Iris pigment epithelial cell (primary cell): ENCODE results near the gene MCF2L2.

Source experiments
- DNase-seq: peaks from one replicate; pipeline ENCODE4 v3.0.0-alpha.2; 2011; ENCODE audit warnings: low read depth

Gene MCF2L2

DNA sequence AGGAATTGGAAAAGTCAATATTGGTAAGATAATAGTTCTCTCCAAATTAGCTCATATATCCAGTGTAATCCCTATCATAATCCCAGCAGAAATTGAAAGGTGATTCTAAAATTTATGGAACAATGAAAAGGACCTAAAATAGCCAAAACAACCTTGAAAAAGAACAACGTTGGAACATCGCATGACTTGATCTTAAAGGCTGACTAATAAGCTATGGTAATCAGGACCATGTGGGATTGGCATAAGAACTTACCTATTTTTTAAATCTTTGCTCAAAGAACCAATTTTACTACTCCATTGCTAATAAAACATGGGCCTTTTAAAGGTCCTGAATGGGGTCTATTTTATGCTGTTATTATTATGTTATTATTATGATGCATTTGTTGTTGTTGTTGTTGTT lies 134.5 kb downstream of the MCF2L2 start:
- DNase-seq, result no peak

DNA sequence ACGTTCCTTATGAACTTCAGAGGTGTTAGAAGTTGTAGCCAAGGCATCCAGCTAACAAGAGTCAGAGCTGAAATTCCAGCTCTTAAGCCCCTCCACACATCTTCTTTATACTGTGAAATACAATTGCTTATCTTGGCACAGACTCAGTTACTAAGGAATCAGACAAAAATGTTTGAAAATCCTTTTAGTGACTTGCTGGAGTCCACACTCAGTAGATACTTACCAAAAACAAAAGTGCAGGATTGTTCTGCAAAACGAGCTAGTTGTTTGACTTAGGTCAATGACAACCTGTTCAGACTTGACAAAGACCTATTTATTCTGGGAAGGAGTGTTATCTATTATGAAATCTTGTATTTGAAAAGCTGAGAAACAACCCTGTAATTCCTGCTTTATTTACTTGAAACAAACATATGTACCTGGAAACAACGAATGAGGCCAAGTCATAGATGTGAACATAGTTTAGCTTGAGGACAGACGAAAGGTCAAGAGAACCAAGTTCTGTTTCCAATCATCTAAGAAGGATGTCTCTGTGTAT lies 136.9 kb downstream of the MCF2L2 start:
- peak; percentile 77 for DNase-seq

DNA sequence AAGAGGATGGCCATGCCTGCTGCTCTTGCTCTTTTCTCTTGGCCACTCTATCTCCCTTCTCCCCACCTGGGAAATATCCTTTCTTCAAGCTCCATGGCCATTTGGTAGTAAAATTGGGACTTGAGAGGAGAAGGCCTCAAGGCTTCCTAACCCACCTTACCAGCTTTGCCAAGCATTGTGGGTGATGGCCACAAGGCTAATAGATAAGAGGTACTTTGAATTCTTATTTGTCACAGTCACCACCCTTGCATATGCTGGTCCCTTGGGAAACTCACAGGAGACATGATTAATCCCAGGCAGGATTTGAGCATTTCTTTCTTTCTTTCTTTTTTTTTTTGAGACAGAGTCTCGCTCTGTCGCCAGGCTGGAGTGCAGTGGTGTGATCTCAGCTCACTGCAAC lies 138.2 kb downstream of the MCF2L2 start:
- no peak for DNase-seq

DNA sequence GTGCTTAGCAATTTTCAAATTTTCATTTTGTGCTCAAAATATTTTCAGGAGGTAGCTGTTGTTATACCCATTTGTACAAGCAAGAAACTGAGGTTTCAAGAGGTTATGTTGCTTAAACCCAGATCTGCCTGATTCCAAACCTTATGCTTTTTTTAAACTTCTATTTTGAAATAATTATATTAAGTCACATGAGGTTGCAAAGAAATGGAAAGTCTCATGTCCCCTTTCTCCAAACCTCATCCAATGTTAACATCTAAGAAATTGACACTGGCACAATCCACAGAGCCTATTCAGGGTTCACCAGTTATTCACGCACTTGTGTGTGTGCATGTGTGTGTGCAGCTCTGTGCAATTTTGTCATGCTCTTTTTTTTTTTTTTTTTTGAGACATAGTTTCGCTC lies 140.3 kb downstream of the MCF2L2 start:
- DNase-seq, result no peak

DNA sequence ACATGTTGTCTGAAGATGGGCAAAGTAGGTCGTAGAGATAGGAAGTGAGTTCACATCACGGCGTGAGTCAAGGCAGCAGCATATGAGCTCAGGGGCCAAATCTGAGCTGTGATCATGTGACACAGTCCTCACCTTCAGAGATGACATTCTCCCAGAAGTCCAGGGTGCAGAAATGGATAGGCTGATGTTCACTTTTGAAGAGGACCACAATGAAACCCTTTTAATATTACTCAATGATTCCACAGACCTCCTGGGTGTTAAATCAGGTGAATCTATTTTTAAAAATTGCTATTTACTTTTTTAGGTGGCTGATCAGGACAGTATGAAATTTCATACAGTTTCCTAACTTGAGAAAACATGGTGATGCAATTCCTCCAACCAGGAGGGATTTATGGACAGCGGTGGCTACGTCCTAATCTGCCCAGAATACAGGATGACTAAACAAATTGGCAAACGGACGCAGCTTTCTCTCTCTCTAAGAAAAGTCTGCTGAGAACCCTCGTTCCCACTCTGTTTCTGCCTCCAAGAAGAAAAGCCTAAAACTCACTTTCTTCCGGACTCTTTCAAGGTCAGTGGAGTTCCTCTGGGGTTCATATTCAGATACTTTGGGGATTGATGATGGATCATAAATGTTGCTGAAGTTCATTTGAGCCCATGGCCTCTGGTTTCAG lies 141.0 kb downstream of the MCF2L2 start:
- DNase-seq, result peak; percentile 98

DNA sequence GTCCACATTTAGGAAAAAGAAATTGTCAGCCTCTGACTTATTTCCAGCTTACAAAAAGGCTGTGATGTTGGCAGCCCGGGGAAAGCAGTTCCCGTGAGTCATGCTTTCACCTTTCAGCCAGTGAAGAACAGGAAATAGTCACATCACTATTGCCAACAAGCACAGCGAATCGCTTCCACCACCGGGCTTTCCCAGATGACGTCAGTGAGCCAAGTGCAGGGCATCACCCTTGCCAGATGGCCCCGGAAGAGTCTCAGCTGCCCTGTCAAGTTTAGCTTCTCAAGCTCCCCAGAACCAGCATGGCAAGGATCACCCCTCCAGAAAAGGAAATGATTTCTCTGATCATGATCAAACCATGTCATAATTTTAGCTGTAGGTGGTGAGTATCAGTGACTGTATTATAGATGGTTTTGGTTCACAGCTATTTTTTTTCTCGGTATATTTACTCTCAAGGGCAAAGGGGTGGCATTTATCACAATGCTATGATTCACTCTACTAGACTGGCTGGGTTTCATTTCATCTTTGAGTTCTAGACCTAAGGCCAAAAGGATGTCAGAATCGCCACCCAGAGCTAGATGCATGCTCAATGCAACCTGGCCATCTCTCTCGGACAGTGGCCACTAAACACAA lies 142.5 kb downstream of the MCF2L2 start:
- peak; percentile 99 for DNase-seq

DNA sequence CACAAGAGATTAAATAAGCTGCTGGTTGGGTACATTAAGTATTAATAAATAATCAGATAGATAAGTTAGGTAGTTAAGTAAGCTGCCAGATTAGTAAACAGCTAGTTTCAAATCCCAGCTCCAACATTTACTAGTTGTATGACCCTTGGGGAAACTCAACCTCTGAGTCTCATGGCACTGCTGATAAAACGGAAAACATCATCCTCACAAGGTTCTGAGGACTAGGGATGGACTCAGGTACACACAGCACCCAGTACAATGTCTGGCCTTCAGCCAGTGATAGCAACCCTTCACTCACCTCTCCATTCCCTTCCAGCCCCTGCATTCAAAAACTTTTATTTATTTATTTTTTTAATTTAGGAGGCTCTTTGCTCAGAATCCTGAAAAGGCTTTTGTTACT lies 143.1 kb downstream of the MCF2L2 start:
- no peak for DNase-seq

DNA sequence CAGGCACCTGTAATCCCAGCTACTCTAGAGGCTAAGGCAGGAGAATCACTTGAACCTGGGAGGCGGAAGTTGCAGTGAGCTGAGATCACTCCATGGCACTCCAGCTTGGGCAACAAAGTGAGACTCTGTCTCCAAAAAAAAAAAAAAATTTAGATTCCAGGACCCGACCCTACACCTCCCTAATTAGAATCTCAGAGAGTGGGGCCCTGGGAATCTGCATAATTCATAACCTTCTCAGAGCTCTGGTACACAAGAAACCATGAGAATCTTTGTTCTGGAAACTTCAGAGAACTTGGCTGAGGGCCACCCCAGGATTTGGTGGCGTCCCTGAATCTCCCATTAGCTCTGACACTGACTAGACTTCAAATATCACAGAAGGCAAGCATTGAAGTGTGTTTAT lies 143.8 kb downstream of the MCF2L2 start:
- no peak for DNase-seq

DNA sequence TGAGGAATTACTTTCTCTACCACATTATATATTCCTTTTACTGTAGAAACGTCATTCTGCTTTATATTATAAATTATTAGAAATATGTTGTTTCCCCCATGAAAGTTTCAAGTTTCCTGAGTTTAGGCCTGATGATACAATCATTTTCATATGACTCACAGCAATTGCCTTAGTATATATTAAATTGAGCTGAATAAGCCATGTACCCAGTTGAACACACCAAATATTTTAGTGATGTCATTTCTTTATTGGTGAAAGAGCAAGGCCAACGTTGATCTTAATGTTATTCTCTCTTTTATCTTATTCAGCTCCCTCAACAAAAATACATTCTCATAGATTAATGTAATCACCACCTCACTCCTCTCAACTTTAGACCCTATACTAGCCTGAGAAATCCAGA lies 144.5 kb downstream of the MCF2L2 start:
- DNase-seq, result peak; percentile 74

DNA sequence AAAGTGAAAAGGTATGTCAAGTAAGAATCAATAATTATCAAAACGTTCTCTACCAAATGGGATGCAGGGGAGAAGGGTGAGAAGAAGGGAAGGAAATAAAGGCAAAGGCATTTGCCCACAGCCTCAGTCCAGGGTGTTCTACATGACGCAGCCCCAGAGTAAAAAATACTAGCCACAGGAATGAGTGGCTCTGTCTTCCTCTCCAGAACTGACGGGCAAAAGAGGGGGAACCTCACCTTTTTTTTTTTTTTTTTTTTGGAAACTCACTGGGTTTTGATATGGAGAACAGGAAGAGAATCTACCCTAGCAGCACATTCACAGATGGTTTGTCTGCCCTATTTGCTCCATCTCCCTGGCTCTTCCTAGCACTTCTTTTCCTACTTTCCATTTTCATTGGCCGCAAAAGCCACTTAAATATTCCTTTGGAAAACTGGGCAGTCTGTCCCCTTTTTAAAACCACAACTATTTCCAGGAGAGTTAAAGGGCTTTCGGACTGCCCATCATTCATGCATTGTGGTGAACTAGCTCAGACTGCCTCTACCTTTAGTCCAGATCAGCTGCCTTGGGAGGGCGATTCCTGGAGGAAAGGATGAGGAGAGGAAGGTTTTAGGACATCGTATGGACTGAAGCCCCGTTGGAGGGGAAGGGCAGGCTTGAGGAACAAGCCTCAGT lies 147.2 kb downstream of the MCF2L2 start:
- no peak for DNase-seq

DNA sequence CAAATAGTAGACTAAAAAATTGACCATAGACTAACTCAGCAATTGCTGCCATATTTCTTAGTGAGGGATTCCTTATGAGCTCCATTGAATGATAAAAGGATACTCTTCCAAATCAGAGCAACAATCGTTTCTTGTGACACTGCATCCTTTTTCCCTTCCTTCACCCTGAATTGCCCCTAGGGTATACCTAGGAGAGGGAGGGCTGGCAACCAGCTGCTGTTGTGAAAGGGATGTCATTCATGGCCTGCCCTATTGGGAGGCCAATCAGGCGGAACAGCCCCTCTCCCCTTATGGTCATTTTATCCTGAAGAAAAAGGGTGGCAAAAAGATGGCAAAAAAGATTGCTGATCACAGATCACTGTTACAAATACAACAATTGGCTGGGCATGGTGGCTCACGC lies 149.0 kb downstream of the MCF2L2 start:
- no peak for DNase-seq

DNA sequence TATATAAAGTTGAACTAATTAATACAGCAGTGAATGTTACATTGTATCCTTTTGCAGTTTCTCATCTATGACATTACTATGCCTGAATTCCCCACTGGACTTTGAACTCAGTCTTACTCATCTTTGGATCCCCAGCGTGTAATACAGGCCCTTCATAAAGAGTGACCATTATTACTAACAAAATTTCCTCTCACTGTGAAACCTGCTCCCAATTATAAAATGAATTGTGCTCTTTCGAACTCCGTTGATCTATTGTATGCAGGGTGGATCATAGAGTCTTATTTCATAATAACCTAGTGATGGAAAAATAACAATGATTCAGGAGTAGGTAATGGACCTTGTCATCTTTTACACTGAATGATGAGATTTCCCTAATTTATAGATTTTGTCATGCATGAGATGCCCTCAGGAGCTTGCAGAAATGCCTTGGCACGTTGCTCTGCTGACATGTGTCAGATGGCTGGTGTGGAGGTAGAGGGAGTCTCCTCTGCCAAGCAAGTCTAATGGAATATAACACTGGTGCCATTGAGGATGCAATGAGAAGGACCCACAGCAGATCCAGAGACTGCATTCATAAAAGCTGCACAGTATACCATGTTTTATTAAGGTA lies 149.8 kb downstream of the MCF2L2 start:
- DNase-seq, result no peak

DNA sequence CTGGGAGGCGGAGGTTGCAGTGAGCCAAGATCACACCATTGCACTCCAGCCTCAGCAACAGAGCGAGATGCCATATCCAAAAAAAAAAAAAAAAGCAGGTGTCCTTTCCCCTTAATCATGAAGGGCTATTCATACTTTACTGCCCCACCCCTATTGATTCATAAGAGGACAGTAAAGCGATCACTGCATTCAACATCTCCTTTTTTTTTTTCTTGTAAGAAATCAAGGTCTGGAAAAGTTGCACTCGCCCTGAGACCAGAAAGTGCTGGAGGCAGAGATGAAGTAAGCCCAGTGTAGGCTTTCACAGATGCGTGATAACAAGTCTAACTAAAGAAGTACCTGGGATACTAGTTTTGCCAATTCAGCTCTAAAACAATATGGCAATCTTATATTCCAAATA lies 151.2 kb downstream of the MCF2L2 start:
- no peak for DNase-seq

DNA sequence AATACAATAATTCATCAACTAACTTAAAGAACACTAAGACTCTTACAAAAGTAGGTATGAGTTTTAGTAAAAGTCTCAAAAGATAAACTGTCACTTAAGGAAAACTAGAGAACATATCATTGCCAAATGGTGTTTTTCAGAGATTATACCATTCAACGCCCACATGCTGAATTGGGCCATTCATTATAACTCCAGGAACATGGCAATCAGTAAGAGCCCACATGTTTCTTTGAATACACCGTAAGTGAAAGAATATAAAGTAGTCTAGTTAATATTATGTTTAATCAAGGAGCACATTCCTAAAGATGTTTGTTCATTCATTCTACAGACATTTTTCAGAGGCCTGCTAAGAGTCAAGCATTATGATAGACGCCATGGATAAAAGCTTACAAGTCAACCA lies 152.5 kb downstream of the MCF2L2 start:
- no peak for DNase-seq

DNA sequence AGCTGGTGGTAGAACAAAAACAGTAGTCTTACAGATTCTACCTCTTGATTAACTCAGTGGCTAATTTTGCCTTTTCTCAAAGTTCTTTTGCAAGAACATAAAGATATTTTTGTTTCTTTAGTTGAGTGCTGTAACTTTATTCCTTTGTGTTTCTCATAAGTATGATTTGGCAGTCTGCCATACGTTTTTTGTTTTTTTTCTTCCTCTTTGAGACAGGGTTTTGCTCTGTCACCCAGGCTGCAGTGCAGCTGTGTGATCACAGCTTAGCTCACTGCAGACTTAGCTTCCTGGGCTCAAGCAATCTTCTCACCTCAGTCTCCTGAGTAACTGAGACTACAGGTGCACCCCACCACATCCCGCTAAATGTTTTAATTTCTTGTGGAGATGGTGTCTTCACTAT lies 153.0 kb downstream of the MCF2L2 start:
- peak; percentile 90 for DNase-seq

DNA sequence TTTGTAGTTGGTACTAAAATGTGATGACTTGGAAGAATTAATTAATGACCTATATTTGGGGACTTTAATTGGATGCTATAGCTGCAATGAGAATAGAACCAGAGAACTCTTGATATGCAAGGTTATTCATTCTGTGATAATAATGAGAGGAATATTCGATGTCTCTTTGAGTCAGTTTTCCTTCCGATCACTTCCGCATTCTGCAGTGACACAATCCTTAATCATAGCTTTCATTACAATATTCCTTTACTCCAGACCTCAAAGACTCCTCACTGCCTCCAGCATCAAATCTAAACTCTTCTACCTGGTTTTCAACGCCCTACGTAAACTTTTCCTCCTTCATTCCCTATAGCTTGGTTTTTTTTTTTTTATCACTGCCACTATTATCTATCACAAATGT lies 153.8 kb downstream of the MCF2L2 start:
- peak; percentile 67 for DNase-seq

DNA sequence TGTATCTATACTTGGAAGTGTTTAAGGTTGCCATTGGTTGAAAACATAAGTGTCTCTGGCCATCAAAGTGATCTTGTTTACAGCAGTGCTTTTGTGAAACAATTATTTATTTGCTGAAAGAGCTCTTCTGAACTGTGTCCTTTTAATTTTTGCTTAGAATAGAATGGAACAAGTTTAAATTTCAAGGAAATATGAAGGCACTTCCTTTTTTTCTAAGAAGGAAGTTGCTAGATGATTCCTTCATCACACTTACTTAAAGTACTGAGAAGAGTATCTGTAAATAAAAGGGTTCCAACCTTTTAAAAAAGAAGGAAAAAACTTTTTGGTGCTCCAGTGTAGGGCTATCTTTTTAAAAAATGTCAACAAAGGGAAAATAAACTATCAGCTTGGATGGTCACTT lies 155.6 kb downstream of the MCF2L2 start:
- DNase-seq, result no peak

DNA sequence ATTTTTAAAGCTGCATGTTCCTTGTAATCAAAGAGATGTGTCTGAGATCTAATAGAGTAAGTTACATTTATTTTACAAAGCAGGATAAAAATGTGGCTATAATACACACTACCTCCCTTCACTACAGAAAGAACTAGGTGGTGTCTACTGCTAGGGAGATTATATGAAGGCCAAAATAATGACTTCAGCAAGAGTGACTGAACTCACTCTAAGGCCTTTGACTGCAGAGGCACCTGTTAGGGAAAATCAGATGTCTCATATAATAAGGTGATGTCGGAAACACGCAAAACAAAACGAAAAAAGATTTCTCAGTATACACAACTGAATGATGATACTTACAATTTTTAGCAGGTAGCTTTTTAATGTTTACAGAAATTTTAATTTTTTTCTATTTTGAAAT lies 156.3 kb downstream of the MCF2L2 start:
- no peak for DNase-seq

DNA sequence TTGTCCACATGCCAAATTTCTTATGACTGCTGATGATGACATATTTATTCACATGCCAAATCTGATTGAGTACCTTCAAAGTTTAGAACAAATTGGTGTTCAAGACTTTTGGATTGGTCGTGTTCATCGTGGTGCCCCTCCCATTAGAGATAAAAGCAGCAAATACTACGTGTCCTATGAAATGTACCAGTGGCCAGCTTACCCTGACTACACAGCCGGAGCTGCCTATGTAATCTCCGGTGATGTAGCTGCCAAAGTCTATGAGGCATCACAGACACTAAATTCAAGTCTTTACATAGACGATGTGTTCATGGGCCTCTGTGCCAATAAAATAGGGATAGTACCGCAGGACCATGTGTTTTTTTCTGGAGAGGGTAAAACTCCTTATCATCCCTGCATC lies 158.1 kb downstream of the MCF2L2 start:
- no peak for DNase-seq

DNA sequence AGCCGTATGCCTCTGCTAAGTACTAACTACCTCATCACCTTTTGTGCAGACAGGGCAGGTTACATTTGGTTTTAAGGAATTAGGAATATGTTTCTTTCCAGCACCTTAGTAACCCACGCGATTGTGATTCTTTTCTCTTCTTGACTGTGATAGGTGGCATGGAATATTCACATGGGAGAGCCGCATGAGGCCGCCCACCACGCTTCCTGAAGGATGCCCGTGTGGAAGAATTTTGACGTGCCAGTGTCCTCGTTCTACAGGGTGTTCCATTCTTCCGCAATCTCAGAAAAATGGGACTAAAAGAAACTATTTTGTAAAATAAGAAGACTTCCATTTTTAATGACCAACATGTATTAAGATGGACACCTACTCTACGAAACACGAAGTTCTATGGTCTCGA lies 159.1 kb downstream of the MCF2L2 start:
- no peak for DNase-seq

DNA sequence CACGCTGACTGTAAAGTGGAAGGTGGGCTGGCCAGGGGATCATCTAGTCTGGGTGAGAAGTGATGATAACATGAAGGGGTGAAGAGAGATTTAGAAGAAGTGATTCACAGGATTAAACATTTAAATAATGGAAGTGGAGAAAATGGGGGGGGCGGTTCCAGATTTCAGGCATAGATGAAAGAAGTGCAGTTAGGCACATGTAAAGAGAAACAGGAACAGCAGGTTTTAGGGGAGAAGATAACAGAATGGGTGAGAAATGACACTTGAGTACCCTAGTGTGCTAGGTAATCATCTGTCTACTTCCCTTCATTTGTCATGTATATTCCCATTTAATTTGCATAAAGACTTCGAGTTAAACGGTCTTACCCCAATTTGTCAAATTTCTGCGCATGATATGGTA lies 160.1 kb downstream of the MCF2L2 start:
- no peak for DNase-seq

DNA sequence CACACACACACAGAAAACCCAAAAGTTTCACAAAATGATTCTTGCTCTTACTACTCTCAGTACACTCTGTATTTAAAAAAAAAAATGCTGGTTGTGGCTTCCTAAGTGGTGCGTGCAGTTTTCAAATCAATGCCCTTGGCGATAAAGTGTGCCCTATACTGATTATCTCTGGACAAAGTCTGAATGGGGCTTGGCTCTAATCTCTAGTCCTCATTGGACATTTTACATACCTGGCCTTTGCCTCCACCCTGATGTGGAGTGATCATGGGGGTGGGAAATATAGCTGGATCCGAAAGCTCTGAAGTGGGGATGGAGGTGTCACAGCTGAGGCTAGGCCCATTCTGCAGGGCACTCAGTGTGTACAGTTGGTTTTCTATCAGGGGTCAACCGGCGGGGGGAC lies 161.3 kb downstream of the MCF2L2 start:
- no peak for DNase-seq

DNA sequence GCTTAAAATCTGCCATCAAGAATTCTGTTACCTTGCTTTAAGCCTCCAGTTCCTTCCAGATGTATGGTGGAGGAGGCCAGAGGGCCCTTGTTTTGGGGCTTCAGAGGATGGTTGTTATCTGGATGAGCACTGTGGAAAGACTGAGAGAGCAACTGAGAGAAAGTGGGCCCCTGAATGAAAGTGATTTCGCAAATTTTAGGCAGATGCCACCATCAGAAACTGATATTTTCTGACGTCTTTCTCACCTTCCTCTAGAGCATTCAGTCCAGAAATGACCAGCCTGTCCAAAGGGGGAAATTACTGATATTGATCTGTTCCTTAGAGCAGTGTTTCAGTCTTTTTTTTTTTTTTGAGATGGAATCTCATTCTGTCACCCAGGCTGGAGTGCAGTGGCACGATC lies 162.0 kb downstream of the MCF2L2 start:
- DNase-seq, result no peak
